HepG2 (cell line): ENCODE results near the gene SRRT. TPM values are rescaled to one million over a fixed set of nuclear protein-coding genes. Genes with fewer than 3 reads are reported as not detected.
A peak's percentile ranks its signal among the peaks of the same experiment; 100 is the strongest.

Experiments
- EEA1 ChIP-seq: sonication (generic); formaldehyde crosslinking; IDR thresholded peaks from 2 replicates; pipeline ENCODE4 v1.5.1; 2020; ENCODE audit warnings: mild to moderate bottlenecking, missing genetic modification reagents, borderline replicate concordance
- KLF16 ChIP-seq, 2 experiments: sonication (generic) in 1 of 2; formaldehyde crosslinking in 1 of 2; IDR thresholded peaks; 2 replicates each; pipeline versions ENCODE4 v1.6.1 to v1.8.0; 2016 to 2023; ENCODE audit warnings: missing genetic modification reagents in 2 of 2, missing compliant biosample characterization in 1 of 2
- MEF2D ChIP-seq: sonication (generic); formaldehyde crosslinking; IDR thresholded peaks from 2 replicates; pipeline ENCODE4 v1.5.1; 2020; ENCODE audit warnings: mild to moderate bottlenecking, missing genetic modification reagents
- ZFP82 ChIP-seq: sonication (generic); formaldehyde crosslinking; IDR thresholded peaks from 2 replicates; pipeline ENCODE4 v1.5.1; 2020; ENCODE audit warnings: mild to moderate bottlenecking, missing genetic modification reagents, borderline replicate concordance
- ZFX ChIP-seq: sonication (generic); formaldehyde crosslinking; IDR thresholded peaks from 2 replicates; pipeline ENCODE4 v1.4.0; 2020; ENCODE audit warnings: mild to moderate bottlenecking, low read depth, missing genetic modification reagents, moderate library complexity
- ZIK1 ChIP-seq: sonication (generic); formaldehyde crosslinking; IDR thresholded peaks from 2 replicates; pipeline ENCODE4 v1.5.0; 2020; ENCODE audit warnings: mild to moderate bottlenecking, low read depth, missing genetic modification reagents, borderline replicate concordance
- ZNF354B ChIP-seq: sonication (generic); formaldehyde crosslinking; IDR thresholded peaks from 2 replicates; pipeline ENCODE4 v1.8.0; 2022; ENCODE audit warnings: mild to moderate bottlenecking, missing genetic modification reagents
- ZNF670 ChIP-seq: sonication (generic); formaldehyde crosslinking; IDR thresholded peaks from 2 replicates; pipeline ENCODE4 v1.8.0; 2022; ENCODE audit warnings: mild to moderate bottlenecking, missing genetic modification reagents, borderline replicate concordance
- ZNF678 ChIP-seq: sonication (generic); formaldehyde crosslinking; IDR thresholded peaks from 2 replicates; pipeline ENCODE4 v1.4.0; 2020; ENCODE audit warnings: mild to moderate bottlenecking, missing genetic modification reagents
- polyA plus RNA-seq, 8 experiments: library from polyadenylated mRNA; depleted of rRNA in 3 of 8; stranded (reverse) in 7 of 8; unstranded in 1 of 8; fragments of >200 nt; fragmentation: Illumina TruSeq in 4 of 8; extraction: Trizol in 4 of 8; gene quantifications; 2 replicates each; pipeline versions ENCODE4 v1.2.1 to v1.2.3, GENCODE V29; 2011 to 2016; ENCODE audit warnings: low read depth in 4 of 8, missing spikeins in 1 of 8, mixed read lengths in 1 of 8; ENCODE audit not compliant: insufficient read depth in 1 of 8
- total RNA-seq, 5 experiments: library from RNA; depleted of rRNA; stranded (reverse); fragments of >200 nt; fragmentation: Illumina TruSeq; extraction: Trizol; gene quantifications; 2 replicates each; pipeline ENCODE4 v1.2.3, GENCODE V29; 2016; ENCODE audit warnings: low read depth in 1 of 5
- TF ChIP-seq, protein P1 (sequence below): sonication (generic); formaldehyde crosslinking; IDR thresholded peaks from 2 replicates; pipeline ENCODE4 v1.4.0; 2020; ENCODE audit warnings: mild to moderate bottlenecking, missing genetic modification reagents, borderline replicate concordance
- TF ChIP-seq, protein P2 (sequence below): sonication (generic); formaldehyde crosslinking; IDR thresholded peaks from 2 replicates; pipeline ENCODE4 v1.5.1; 2020; ENCODE audit warnings: missing genetic modification reagents, mild to moderate bottlenecking, borderline replicate concordance
- TF ChIP-seq, protein P3 (sequence below): sonication (generic); formaldehyde crosslinking; IDR thresholded peaks from 2 replicates; pipeline ENCODE4 v1.4.0; 2020; ENCODE audit warnings: missing genetic modification reagents, borderline replicate concordance
- TF ChIP-seq, protein P4 (sequence below): sonication (generic); formaldehyde crosslinking; IDR thresholded peaks from 2 replicates; pipeline ENCODE4 v1.4.0; 2020; ENCODE audit warnings: mild to moderate bottlenecking, missing genetic modification reagents

Gene SRRT
- total and polyA plus RNA-seq, 2 of the 13 experiments (the other 11 are each of a cell fraction or from before 2014, with no cell fraction given) = 26.2 to 106 TPM

DNA sequence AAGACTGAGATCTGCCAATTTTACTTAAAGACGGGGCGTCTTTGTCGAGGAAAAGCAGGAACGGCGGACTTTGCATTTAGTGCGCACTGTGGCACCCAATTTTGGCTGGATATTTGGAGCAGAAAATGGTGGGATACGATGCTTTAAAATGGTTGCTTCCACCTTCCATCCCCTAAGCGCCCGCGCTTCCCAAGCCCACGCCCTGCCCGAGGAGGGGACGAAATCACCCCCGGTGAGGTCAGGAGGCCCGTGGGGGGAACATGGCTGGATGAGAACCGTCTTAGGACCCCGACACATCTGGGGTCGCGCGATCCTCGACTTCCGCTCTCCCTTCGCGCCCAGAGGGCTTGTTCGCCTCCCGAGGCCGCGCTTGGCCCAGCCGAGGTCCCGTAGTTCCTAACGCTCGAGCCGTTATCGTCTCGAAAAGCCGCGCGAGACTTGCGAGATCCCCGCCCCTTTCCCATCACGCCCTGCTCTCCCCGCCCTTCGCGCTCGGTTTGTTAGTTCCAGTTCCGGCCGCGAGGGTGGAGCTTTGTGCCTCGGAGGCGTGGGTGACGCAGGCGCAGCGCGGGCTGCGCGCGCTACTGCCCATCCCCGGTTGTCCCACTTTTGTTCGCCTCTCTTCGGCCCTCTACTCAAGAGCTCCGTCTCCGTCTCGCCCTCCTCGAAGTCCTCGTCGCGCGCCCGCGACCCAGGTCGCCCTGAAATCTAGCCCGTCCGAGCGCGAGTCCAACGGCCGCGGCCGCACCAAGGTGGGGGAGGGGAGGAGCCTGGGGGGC, at the start of gene SRRT (continued):
- TF ChIP-seq ZIK1 (CRISPR knock-in tag) (0 out of 2 replicates have a peak, but pooled peaks have one; percentile 49), EEA1 (CRISPR knock-in tag) (peak; percentile 46; the same call in 1 of the 2 replicates), ZNF678 (peak; percentile 92), ZFX (CRISPR knock-in tag) (peak; percentile 98), ZFP82 (no peak), KLF16 (CRISPR knock-in tag; IDR thresholded peaks at IDR 0.05) (peak in 1 of 2 experiments; percentile 81; a peak in 2 of 4 replicates), MEF2D (CRISPR knock-in tag) (peak; percentile 65), ZNF670 (CRISPR knock-in tag) (no peak), ZNF354B (no peak)
- TF ChIP-seq, protein P1, sequence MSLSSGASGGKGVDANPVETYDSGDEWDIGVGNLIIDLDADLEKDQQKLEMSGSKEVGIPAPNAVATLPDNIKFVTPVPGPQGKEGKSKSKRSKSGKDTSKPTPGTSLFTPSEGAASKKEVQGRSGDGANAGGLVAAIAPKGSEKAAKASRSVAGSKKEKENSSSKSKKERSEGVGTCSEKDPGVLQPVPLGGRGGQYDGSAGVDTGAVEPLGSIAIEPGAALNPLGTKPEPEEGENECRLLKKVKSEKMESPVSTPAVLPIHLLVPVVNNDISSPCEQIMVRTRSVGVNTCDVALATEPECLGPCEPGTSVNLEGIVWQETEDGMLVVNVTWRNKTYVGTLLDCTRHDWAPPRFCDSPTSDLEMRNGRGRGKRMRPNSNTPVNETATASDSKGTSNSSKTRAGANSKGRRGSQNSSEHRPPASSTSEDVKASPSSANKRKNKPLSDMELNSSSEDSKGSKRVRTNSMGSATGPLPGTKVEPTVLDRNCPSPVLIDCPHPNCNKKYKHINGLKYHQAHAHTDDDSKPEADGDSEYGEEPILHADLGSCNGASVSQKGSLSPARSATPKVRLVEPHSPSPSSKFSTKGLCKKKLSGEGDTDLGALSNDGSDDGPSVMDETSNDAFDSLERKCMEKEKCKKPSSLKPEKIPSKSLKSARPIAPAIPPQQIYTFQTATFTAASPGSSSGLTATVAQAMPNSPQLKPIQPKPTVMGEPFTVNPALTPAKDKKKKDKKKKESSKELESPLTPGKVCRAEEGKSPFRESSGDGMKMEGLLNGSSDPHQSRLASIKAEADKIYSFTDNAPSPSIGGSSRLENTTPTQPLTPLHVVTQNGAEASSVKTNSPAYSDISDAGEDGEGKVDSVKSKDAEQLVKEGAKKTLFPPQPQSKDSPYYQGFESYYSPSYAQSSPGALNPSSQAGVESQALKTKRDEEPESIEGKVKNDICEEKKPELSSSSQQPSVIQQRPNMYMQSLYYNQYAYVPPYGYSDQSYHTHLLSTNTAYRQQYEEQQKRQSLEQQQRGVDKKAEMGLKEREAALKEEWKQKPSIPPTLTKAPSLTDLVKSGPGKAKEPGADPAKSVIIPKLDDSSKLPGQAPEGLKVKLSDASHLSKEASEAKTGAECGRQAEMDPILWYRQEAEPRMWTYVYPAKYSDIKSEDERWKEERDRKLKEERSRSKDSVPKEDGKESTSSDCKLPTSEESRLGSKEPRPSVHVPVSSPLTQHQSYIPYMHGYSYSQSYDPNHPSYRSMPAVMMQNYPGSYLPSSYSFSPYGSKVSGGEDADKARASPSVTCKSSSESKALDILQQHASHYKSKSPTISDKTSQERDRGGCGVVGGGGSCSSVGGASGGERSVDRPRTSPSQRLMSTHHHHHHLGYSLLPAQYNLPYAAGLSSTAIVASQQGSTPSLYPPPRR (CRISPR knock-in tag) = peak; percentile 70
- TF ChIP-seq, protein P2, sequence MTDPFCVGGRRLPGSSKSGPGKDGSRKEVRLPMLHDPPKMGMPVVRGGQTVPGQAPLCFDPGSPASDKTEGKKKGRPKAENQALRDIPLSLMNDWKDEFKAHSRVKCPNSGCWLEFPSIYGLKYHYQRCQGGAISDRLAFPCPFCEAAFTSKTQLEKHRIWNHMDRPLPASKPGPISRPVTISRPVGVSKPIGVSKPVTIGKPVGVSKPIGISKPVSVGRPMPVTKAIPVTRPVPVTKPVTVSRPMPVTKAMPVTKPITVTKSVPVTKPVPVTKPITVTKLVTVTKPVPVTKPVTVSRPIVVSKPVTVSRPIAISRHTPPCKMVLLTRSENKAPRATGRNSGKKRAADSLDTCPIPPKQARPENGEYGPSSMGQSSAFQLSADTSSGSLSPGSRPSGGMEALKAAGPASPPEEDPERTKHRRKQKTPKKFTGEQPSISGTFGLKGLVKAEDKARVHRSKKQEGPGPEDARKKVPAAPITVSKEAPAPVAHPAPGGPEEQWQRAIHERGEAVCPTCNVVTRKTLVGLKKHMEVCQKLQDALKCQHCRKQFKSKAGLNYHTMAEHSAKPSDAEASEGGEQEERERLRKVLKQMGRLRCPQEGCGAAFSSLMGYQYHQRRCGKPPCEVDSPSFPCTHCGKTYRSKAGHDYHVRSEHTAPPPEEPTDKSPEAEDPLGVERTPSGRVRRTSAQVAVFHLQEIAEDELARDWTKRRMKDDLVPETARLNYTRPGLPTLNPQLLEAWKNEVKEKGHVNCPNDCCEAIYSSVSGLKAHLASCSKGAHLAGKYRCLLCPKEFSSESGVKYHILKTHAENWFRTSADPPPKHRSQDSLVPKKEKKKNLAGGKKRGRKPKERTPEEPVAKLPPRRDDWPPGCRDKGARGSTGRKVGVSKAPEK (CRISPR knock-in tag) = no peak
- TF ChIP-seq, protein P3, sequence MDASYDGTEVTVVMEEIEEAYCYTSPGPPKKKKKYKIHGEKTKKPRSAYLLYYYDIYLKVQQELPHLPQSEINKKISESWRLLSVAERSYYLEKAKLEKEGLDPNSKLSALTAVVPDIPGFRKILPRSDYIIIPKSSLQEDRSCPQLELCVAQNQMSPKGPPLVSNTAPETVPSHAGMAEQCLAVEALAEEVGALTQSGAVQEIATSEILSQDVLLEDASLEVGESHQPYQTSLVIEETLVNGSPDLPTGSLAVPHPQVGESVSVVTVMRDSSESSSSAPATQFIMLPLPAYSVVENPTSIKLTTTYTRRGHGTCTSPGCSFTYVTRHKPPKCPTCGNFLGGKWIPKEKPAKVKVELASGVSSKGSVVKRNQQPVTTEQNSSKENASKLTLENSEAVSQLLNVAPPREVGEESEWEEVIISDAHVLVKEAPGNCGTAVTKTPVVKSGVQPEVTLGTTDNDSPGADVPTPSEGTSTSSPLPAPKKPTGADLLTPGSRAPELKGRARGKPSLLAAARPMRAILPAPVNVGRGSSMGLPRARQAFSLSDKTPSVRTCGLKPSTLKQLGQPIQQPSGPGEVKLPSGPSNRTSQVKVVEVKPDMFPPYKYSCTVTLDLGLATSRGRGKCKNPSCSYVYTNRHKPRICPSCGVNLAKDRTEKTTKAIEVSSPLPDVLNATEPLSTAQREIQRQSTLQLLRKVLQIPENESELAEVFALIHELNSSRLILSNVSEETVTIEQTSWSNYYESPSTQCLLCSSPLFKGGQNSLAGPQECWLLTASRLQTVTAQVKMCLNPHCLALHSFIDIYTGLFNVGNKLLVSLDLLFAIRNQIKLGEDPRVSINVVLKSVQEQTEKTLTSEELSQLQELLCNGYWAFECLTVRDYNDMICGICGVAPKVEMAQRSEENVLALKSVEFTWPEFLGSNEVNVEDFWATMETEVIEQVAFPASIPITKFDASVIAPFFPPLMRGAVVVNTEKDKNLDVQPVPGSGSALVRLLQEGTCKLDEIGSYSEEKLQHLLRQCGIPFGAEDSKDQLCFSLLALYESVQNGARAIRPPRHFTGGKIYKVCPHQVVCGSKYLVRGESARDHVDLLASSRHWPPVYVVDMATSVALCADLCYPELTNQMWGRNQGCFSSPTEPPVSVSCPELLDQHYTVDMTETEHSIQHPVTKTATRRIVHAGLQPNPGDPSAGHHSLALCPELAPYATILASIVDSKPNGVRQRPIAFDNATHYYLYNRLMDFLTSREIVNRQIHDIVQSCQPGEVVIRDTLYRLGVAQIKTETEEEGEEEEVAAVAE (CRISPR knock-in tag) = peak; percentile 54; the same call in 1 of the 2 replicates
- TF ChIP-seq, protein P4, sequence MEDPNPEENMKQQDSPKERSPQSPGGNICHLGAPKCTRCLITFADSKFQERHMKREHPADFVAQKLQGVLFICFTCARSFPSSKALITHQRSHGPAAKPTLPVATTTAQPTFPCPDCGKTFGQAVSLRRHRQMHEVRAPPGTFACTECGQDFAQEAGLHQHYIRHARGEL (CRISPR knock-in tag) = no peak
